GM12864 (cell line): ENCODE results near the gene SCART1.

Experiments
- DNase-seq: peaks from one replicate; pipeline ENCODE4 v3.0.0-alpha.2; 2011; ENCODE audit warnings: low read depth
- H3K4me3 ChIP-seq: 2 replicates; pipeline ENCODE4 v1.5.1; 2011; ENCODE audit warnings: mild to moderate bottlenecking, low read depth, low read length, control low read depth
- CTCF ChIP-seq: IDR thresholded peaks from 2 replicates; pipeline ENCODE4 v1.5.1; 2011; ENCODE audit warnings: low read depth, mild to moderate bottlenecking, moderate library complexity, low read length, control low read depth, inconsistent platforms; ENCODE audit errors: missing control alignments

Gene SCART1

GRCh38 chr10:133471300-133472109 lies 17.8 kb downstream of the SCART1 start:
- H3K4me3 ChIP-seq = no peak overlapping the region
- DNase-seq = no peak
- no peak for TF ChIP-seq CTCF

- no peak for DNase-seq
- TF ChIP-seq CTCF = no peak
- H3K4me3 ChIP-seq = no peak overlapping the region
Observed at GRCh38 chr10:133473270-133473669, 19.5 kb downstream of the SCART1 start.

- no peak for TF ChIP-seq CTCF
- H3K4me3 ChIP-seq = no peak overlapping the region
- DNase-seq = no peak
Observed at GRCh38 chr10:133474027-133474426, 20.3 kb downstream of the SCART1 start.

DNA sequence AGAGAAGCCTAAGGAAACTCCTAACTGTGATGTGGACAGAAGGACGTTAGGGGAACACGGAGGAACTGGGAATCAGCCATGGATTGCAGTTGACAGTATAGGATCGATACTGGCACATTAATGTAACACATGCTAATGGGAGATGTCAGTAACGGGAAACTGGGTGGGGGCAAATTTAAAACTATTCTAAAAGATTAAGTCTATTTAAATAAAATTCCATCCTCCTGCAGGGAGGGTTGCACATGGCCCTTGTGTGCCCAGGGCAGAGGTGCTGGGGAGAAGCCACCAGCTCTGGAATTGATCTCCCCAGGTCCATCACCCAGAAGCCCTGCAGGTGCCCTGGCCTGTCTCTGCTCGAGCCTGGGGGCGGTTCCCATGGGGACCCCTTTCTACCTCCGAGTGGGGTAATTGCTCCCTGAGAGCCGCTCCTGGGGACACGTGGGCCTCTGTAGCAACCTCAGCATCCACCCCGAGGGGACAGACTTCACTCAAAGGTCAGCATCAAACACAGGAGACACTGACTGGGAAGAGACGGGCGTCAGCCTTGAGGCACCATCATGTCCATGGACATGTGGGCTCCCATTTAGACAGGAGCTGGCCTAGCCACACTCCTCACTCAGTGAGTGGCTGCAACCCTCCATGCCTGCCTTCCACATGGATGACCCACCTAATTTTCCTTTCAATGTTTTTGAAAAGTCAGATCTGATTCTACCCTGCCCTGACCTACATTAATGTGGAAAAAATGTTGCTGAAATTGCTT lies 21.1 kb downstream of the SCART1 start:
- no peak for TF ChIP-seq CTCF
- H3K4me3 ChIP-seq = no peak overlapping the region
- DNase-seq = no peak

DNA sequence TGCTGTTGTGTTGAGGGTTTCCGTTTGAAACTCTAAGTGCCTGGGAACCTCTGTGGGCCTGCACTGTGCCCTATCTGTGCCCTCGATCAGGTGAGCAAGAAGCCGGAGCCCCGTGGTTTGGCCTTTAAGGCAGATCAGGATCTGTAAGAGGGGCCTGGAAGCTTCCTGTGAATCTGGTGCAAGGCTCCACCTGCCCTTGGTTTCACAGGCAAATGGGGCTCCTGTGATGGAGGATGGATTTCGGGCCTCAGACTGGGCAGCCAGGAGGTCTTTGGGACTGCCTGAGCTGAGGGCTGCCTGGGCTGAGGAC lies 21.6 kb downstream of the SCART1 start:
- DNase-seq = no peak
- H3K4me3 ChIP-seq = no peak overlapping the region
- TF ChIP-seq CTCF = no peak

GRCh38 chr10:133475821-133476640 lies 22.3 kb downstream of the SCART1 start:
- no peak overlapping the region for H3K4me3 ChIP-seq
- DNase-seq = no peak
- no peak for TF ChIP-seq CTCF
